Fibroblast of skin of left quadriceps (primary cell): ENCODE results near the gene CRTC3.
A peak's percentile ranks its signal among the peaks of the same experiment; 100 is the strongest.
"Not testable (repeated sequence)": the region's sequence is repeated elsewhere in the genome, so short reads cannot be mapped to it uniquely, and the experiment has no call there.

Source experiments
- DNase-seq, 2 experiments: peaks; one replicate each; pipeline ENCODE4 v3.0.0-alpha.2; 2013; ENCODE audit warnings: low read depth in 2 of 2

The CRTC3 gene

GRCh38 chr15:90520365-90520764 lies 9.4 kb upstream of the CRTC3 start:
- no peak for DNase-seq

DNA sequence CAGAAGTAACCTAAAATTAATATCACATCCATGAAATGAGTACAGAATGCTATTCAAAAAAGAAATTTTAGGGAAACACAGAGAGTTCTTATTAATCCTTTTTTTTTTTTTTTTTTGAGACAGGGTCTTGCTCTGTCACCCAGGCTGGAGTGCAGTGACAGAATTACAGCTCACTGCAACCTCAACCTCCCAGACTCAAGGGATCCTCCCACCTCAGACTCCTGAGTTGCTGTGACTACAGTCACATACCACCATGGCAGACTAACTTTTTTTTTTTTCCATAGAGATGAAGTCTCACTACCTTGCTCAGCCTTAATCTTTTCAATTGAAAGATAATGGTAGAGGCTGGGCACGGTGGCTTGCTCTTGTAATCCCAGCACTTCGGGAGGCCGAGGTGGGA lies 6.3 kb upstream of the CRTC3 start:
- no peak for DNase-seq

- not testable (repeated sequence) for DNase-seq
Measured at GRCh38 chr15:90524018-90524803, 5.5 kb upstream of the CRTC3 start.

DNA sequence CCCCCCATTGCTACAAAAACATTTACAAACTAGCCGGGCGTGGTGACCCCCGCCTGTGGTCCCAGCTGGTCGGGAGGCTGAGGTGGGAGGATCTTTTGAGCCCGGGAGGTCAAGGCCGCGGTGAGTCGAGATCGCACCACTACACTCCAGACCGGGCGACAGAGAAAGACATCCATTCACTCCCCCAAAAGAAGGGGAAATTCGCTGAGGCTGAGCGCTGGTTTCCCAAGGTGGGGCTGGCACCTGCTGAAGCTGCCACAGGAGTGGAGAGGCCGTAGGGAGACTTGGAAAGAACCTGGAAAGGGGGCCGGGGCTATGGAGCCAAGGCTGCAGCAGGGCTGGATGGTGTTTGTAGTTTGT lies 732 bp upstream of the CRTC3 start:
- no peak for DNase-seq

GRCh38 chr15:90530250-90531051 lies 728 bp downstream of the CRTC3 start:
- DNase-seq, result no peak

DNA sequence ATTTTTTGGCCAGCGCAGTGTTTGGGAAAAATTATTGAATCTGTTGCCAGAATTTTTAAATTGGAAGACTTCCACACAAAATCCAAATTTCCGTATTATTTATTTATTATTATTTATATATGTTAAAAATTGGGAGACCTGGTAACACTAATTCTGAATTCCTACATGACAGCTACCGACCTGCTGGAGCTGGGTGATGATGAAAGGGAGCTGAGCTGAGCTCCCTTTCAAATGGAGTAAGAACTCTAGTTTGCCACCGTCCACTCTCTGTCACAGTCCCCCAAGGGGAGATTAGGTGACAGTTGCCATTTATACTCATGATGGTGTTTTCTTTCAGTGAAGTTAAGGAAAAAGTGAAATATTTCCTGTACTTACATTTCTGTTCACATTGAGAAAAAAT lies 1.4 kb downstream of the CRTC3 start:
- DNase-seq, result no peak

DNA sequence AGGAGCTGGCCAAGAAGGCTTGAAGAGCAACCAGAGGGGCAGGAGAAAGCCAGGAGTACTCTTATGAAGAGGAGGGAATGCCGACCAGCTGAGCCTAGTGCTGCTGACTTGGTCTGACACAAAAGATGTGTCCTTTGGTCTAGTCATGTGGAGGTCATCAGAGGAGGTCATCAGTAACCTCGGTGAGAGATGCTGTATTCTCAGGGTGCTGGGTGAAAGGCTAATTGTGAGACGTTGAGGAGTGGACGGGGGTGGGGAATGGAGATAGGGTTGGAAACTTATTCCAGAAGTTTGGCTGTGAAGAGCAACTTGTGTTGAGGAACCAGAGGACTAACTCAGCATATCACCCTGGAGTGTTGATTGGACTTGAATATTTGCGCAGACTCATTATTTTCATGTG lies 5.5 kb downstream of the CRTC3 start:
- DNase-seq, result no peak

- DNase-seq, result no peak
Measured at GRCh38 chr15:90539789-90540188, 10.1 kb downstream of the CRTC3 start.

DNA sequence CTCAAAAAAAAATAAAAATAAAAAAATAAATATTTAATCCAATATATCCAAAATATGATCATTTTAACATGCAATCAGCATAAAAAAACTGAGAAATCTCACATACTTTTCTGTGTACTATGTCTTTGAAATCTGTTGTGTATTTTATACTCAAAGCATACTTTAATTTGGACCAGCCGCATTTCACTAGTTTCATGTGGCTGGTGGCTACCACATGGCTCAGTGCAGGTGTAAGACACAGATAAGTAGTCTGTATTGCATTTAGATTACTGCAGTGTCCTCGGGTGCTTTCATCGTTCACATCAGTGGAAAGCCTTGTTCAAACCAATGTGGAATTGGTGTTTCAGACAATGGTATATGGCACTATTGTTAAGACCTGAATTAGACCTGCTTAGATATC lies 11.0 kb downstream of the CRTC3 start:
- DNase-seq, result no peak

DNA sequence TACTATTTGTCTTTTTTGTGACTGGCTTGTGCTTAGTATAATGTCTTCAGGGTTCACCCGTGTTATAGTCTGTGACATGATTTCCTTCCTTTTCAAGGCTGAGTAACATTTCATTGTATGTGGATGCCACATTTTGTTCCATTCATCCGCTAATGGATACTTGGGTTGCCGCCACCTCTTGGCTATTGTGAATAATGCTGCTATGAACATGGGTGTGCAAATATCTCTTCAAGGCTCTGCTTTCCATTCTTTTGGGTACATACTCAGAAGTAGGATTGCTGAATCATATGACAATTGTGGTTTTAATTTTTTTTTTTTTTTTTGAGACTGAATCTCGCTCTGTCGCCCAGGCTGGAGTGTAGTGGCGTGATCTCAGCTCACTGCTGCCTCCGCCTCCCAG lies 15.4 kb downstream of the CRTC3 start:
- no peak for DNase-seq

DNA sequence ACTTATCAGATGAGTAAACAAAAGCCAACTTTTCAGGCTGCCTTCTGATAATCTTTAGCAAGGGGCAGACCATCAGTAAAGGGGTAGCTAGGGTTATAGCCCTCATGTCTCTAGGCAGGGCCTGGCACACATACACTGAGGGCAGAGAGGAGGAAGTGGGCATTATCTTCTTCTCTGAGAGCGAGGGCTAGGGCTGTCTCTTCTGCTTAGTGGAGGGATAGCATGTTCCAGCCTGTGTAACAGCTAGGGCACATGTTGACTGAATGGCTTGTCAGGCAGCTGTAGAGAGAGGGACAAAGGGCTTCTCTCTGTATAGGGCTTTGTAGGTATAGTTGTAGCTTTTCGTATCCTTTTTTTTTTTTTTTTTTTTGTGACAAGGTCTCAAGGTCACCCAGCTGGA lies 17.8 kb downstream of the CRTC3 start:
- DNase-seq, result no peak

DNA sequence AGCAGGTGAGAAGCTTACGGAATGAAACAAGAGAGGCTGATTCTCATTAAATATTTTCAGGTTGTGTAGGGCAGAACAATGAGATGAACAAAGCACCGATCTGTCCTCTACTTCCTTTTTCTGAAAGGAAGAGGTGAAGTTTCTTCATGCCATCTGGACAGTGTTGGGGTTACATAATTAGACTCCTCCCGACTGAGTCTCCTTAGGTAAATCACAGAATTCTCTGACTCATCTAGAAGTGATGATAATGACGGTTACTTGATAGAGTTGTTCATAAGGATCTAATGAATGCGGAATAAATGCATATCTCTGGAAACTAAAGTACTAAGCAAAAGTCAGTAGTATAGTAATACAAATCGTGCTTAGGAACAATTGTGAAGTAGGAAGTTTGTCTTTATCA lies 21.2 kb downstream of the CRTC3 start:
- DNase-seq, result no peak

DNA sequence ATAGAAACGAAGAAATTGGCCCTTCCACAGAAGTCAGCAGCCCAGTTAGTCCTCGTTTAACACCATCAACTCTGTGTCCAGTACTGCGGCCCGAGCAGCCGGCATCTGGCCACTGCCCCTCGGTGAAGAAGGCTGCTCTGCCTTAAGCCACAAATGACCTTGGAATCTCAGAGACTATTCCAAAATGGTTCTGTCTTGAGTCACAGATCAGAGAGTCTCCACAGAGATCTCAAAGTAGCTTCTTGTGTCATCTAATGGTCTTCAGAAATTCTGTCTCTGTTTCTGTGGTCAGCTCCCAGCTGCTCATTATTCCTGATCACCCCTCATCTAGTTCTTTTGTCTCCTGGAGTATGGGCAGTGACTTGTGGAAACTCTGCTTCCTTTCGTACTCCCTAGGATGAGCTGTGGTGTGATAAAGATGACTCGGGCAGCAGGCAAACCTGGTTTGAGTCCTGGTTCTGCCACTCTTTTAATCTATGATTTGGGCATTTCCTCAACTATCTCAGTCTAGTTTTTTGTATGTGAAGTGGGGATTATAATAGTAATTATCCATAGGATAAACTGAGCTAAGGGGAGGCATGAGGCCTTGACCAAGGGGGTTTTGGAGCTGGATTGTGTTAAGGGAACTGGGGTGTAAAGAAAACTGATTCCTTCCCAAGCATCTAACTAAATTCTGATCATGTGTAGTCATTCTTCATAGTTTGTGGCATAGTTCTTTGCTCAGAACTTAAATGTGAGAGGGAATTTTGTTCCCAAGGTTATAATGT lies 22.6 kb downstream of the CRTC3 start:
- peak; percentile 34 to 42 for DNase-seq

- DNase-seq, result no peak
Measured at GRCh38 chr15:90552929-90553211, 23.1 kb downstream of the CRTC3 start.

DNA sequence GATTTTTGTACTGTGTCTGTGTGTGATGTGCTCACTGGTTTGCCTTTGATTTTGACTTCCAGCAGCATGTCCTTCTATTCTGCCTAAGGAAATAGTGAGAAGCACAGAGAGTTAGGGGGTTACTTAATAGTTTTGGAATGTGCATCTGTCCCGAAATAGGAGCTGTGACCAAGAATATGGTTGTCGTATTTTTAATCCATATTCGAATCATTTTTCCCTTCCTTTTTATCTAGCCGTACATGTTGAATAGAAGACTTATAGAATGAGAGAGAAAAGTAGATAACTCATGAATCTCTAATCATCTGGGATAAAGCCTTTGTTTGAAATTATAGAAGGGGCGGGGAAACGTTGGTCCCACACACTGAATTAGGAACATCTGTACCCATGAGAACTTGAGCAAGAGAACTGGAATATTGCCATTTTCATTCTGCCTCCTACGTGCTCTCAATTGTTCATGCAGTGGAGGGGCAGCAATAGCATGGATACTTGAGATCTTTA lies 23.6 kb downstream of the CRTC3 start:
- peak; percentile 90 to 91 for DNase-seq

GRCh38 chr15:90557186-90558084 lies 27.7 kb downstream of the CRTC3 start:
- no peak for DNase-seq

DNA sequence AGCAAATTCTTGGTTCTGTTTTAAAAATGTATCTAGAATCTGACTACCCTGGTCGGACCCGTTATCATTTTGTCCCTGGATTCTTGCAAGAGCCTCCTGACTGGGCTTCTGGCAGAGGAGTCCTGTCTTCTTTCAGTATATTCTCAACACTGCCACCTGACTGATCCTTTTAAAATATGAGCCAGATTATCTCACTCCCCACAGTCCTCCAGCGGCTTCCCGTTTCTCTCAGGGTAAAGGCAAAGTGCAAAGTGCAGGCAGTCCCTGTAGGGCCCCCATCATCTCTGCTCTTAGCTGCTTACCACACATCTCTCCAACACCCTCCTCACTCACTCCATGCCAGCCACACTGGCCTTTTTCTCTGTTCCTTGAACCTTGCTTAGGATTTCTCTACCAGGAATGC lies 28.4 kb downstream of the CRTC3 start:
- no peak for DNase-seq

DNA sequence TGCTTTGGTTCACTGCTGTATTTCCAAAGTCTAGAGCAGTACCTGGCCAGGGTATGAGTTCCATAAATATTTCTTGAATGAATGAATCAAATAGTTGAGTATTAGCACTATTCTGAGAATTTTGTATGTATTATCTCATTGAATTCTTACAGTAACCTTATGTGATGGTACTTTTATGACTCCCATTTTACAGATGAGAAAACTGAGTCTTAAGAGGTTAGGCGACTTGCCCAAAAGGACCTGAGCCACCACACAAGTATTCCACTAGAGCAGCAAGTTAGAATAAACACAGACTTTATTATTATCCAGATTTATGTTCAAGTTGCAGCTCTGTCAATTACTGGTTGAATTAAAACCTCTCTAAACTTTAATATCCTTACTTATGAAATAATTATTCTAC lies 29.4 kb downstream of the CRTC3 start:
- no peak for DNase-seq

- DNase-seq, result peak; percentile 91 to 92
Measured at GRCh38 chr15:90560229-90560776, 30.6 kb downstream of the CRTC3 start.

DNA sequence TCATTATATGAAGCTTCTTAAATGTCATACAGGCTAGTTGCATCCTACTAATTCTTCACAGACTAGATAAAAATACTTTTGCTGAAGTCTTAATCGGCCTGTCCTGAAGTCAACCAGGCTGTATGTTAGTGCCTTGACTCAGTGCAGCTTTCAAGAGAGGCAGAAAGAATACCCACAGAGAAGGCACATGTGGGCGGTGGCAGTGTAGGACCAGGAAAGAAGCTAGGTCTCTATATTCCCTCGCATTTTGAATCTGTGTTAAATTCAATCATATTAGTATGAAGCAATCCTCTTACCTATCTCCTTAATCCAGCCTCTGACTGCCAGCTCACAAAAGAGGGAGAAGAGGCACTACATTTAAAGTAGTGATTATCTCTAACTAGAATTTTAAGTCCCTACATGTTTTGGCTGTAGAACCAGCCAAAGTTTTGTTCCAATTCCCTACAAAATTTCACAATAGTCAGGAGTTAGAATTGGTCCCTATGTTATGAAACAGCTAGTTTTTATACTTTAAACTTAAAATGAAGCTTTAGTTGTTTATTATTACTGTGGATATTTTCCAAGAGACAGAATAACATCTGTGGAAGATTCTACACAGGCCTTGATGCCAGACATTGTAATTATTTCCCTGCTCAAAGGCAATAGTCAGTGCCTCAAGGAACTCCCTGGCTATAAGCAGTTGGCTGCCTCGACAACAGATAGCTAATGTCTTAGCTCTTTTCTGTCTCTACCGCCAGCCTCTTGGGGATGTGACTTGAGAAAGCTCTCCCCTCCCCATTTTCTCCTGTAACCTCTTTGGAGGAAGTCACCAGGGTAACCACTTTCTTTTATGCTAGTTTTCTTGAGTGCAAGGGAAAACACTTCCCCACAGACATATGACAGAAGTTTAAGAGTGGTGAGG lies 31.9 kb downstream of the CRTC3 start:
- peak in 1 of 2 experiments; percentile 26 for DNase-seq
